ENCODE data around the gene PPFIA2. TPM values are rescaled to one million over a fixed set of nuclear protein-coding genes. Genes with fewer than 3 reads are reported as not detected.

Gene PPFIA2
- total RNA-seq, 1 experiment from 2014 or later: not detected

GRCh38 chr12:81518638-81519037 is 240.5 kb downstream of the PPFIA2 start:
- ChIA-PET POLR2A (ENCODE audit: unreplicated experiment) (no interaction called here), CTCF (no interaction called here)
- ATAC-seq (peak; percentile 78), DNase-seq (peak; percentile 13)
- Histone ChIP-seq H3K4me2 (ENCODE audit: low read length) (no peak overlapping the region), H3K27ac (ENCODE audit: low read length) (no peak overlapping the region), H3K4me3 (ENCODE audit: low read length) (no peak overlapping the region), H3K79me2 (ENCODE audit: low read length) (no peaks in the 10 kb centered on the region), H3K36me3 (ENCODE audit: low read depth, low read length) (no peaks in the 10 kb centered on the region), H3K27me3 (ENCODE audit: low read length) (no peaks in the 10 kb centered on the region), H3K9ac (ENCODE audit: low read length) (no peak overlapping the region), H4K20me1 (ENCODE audit: low read length) (no peaks in the 10 kb centered on the region), H3K9me3 (ENCODE audit: low read length) (peaks cover 5% of the 10 kb centered on the region; the same call in 1 of the 2 replicates), H2AFZ (ENCODE audit: low read length) (no peak overlapping the region), H3K4me1 (ENCODE audit: insufficient read depth, low read length) (0 out of 2 replicates have a peak, but pooled peaks cover 3% of the 10 kb centered on the region), H3F3A (ENCODE audit: low read length, unreplicated experiment) (no peaks in the 10 kb centered on the region), H3K9me2 (replicated peaks; ENCODE audit: low read length) (no peaks in the 10 kb centered on the region)
- no TSS peak for BruUV-seq (replicated peaks)
- intact Hi-C loops (cut with micrococcal nuclease): no loop called here
- TF ChIP-seq, protein P1, sequence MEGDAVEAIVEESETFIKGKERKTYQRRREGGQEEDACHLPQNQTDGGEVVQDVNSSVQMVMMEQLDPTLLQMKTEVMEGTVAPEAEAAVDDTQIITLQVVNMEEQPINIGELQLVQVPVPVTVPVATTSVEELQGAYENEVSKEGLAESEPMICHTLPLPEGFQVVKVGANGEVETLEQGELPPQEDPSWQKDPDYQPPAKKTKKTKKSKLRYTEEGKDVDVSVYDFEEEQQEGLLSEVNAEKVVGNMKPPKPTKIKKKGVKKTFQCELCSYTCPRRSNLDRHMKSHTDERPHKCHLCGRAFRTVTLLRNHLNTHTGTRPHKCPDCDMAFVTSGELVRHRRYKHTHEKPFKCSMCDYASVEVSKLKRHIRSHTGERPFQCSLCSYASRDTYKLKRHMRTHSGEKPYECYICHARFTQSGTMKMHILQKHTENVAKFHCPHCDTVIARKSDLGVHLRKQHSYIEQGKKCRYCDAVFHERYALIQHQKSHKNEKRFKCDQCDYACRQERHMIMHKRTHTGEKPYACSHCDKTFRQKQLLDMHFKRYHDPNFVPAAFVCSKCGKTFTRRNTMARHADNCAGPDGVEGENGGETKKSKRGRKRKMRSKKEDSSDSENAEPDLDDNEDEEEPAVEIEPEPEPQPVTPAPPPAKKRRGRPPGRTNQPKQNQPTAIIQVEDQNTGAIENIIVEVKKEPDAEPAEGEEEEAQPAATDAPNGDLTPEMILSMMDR (conservative IDR thresholded peaks at IDR 0.05; ENCODE audit: low read depth, low read length): no peak
- no peak for TF ChIP-seq EZH2phosphoT487 (IDR thresholded peaks at IDR 0.05; ENCODE audit: borderline replicate concordance, low read length)
- no peak for TF ChIP-seq EZH2 (IDR thresholded peaks at IDR 0.05; ENCODE audit: low read length, unreplicated experiment)

- no peaks in the 10 kb centered on the region for H3K79me2 ChIP-seq (ENCODE audit: low read length)
- H3K4me3 ChIP-seq (ENCODE audit: low read length): no peak overlapping the region
- H3K4me2 ChIP-seq (ENCODE audit: low read length): no peak overlapping the region
- DNase-seq (no peak), ATAC-seq (no peak)
- TF ChIP-seq EZH2phosphoT487 (IDR thresholded peaks at IDR 0.05; ENCODE audit: borderline replicate concordance, low read length) (no peak), EZH2 (IDR thresholded peaks at IDR 0.05; ENCODE audit: low read length, unreplicated experiment) (no peak)
- TF ChIP-seq, protein P1 (conservative IDR thresholded peaks at IDR 0.05; ENCODE audit: low read depth, low read length): no peak
- no peaks in the 10 kb centered on the region for H3K36me3 ChIP-seq (ENCODE audit: low read depth, low read length)
- no TSS peak for BruUV-seq (replicated peaks)
- peaks cover 5% of the 10 kb centered on the region; the same call in 1 of the 2 replicates for H3K9me3 ChIP-seq (ENCODE audit: low read length)
- no peak overlapping the region for H3K27ac ChIP-seq (ENCODE audit: low read length)
- ChIA-PET POLR2A (ENCODE audit: unreplicated experiment) (no interaction called here), CTCF (no interaction called here)
- intact Hi-C loops (cut with micrococcal nuclease): no loop called here
- no peaks in the 10 kb centered on the region for H3F3A ChIP-seq (ENCODE audit: low read length, unreplicated experiment)
- no peaks in the 10 kb centered on the region for H3K27me3 ChIP-seq (ENCODE audit: low read length)
- no peaks in the 10 kb centered on the region for H3K9me2 ChIP-seq (replicated peaks; ENCODE audit: low read length)
- 0 out of 2 replicates have a peak, but pooled peaks cover 3% of the 10 kb centered on the region for H3K4me1 ChIP-seq (ENCODE audit: insufficient read depth, low read length)
- no peaks in the 10 kb centered on the region for H4K20me1 ChIP-seq (ENCODE audit: low read length)
- H3K9ac ChIP-seq (ENCODE audit: low read length): no peak overlapping the region
- H2AFZ ChIP-seq (ENCODE audit: low read length): no peak overlapping the region
These were observed 241.9 kb downstream of the PPFIA2 start for GRCh38 chr12:81517296-81517695.

GRCh38 chr12:81502912-81503695 is 256.0 kb downstream of the PPFIA2 start:
- Histone ChIP-seq H3K79me2 (ENCODE audit: low read length) (no peaks in the 10 kb centered on the region), H3K4me1 (ENCODE audit: insufficient read depth, low read length) (no peaks in the 10 kb centered on the region), H3K4me3 (ENCODE audit: low read length) (no peak overlapping the region), H3K36me3 (ENCODE audit: low read depth, low read length) (no peaks in the 10 kb centered on the region), H3F3A (ENCODE audit: low read length, unreplicated experiment) (no peaks in the 10 kb centered on the region), H3K9me3 (ENCODE audit: low read length) (no peaks in the 10 kb centered on the region), H4K20me1 (ENCODE audit: low read length) (no peaks in the 10 kb centered on the region), H3K9ac (ENCODE audit: low read length) (no peak overlapping the region), H3K27ac (ENCODE audit: low read length) (no peak overlapping the region), H2AFZ (ENCODE audit: low read length) (no peak overlapping the region), H3K4me2 (ENCODE audit: low read length) (no peak overlapping the region), H3K9me2 (replicated peaks; ENCODE audit: low read length) (no peaks in the 10 kb centered on the region), H3K27me3 (ENCODE audit: low read length) (no peaks in the 10 kb centered on the region)
- DNase-seq (peak; percentile 20), ATAC-seq (no peak)
- intact Hi-C loops (cut with micrococcal nuclease): no loop called here
- no peak for TF ChIP-seq EZH2 (IDR thresholded peaks at IDR 0.05; ENCODE audit: low read length, unreplicated experiment)
- no peak for TF ChIP-seq EZH2phosphoT487 (IDR thresholded peaks at IDR 0.05; ENCODE audit: borderline replicate concordance, low read length)
- TF ChIP-seq, protein P1 (conservative IDR thresholded peaks at IDR 0.05; ENCODE audit: low read depth, low read length): no peak
- BruUV-seq (replicated peaks): no TSS peak
- ChIA-PET CTCF (no interaction called here), POLR2A (ENCODE audit: unreplicated experiment) (no interaction called here)

All from PC-3 (cell line).